SU-DHL-6 (cell line): Measurements from ENCODE around the gene KCNJ1.

Experiments
- H2AFZ ChIP-seq: fragments of 200-600 bp; sonication (generic); 2 replicates; pipeline ENCODE4 v1.6.1; 2014; ENCODE audit warnings: low read depth, mild to moderate bottlenecking, moderate library complexity, mixed read lengths, antibody characterized with exemption, low read length; ENCODE audit not compliant: severe bottlenecking
- H3F3A ChIP-seq: fragments of 200-600 bp; shearing (Covaris generic); 2 replicates; pipeline ENCODE4 v1.6.0; 2016; ENCODE audit warnings: antibody characterized with exemption, mild to moderate bottlenecking; ENCODE audit not compliant: insufficient read depth
- H3K27ac ChIP-seq: fragments of 200-600 bp; sonication (generic); 2 replicates; pipeline ENCODE4 v1.5.1; 2016; ENCODE audit warnings: low read depth, mild to moderate bottlenecking, low read length, moderate library complexity, mixed read lengths
- H3K27me3 ChIP-seq: fragments of 200-600 bp; sonication (generic), shearing (Covaris generic); 2 replicates; pipeline ENCODE4 v1.6.0; 2014; ENCODE audit warnings: mild to moderate bottlenecking, low read length
- H3K36me3 ChIP-seq: fragments of 200-600 bp; sonication (generic); 2 replicates; pipeline ENCODE4 v1.6.1; 2014; ENCODE audit warnings: mild to moderate bottlenecking, low read length, mixed read lengths
- H3K4me2 ChIP-seq: fragments of 300-600, 200-600 bp; shearing (Covaris generic), sonication (generic); 2 replicates; pipeline ENCODE4 v1.6.0; 2014; ENCODE audit warnings: low read length, low read depth, mild to moderate bottlenecking; ENCODE audit not compliant: poor library complexity, severe bottlenecking
- H3K4me3 ChIP-seq: fragments of 200-600 bp; sonication (generic); 2 replicates; pipeline ENCODE4 v1.5.1; 2014; ENCODE audit warnings: antibody characterized with exemption, low read length, mild to moderate bottlenecking, mixed read lengths; ENCODE audit not compliant: insufficient read depth, poor library complexity, severe bottlenecking
- H3K79me2 ChIP-seq: fragments of 200-600 bp; sonication (generic); 2 replicates; pipeline ENCODE4 v1.6.1; 2014; ENCODE audit warnings: mild to moderate bottlenecking, low read length, moderate library complexity; ENCODE audit not compliant: insufficient read depth
- H3K9ac ChIP-seq: fragments of 200-600 bp; sonication (generic); 2 replicates; pipeline ENCODE4 v1.7.0; 2014; ENCODE audit warnings: mild to moderate bottlenecking, low read length
- H3K9me2 ChIP-seq: fragments of 200-600 bp; sonication (generic); replicated peaks from 2 replicates; pipeline ENCODE4 v1.6.1; 2014; ENCODE audit warnings: low read length; ENCODE audit not compliant: insufficient read depth
- H3K9me3 ChIP-seq: fragments of 200-600 bp; sonication (generic); 2 replicates; pipeline ENCODE4 v1.6.1; 2014; ENCODE audit warnings: low read length, mixed read lengths; ENCODE audit not compliant: insufficient read depth
- H4K20me1 ChIP-seq: fragments of 200-600 bp; sonication (generic); 2 replicates; pipeline ENCODE4 v1.6.1; 2014; ENCODE audit warnings: low read depth, mild to moderate bottlenecking, antibody characterized with exemption, low read length, moderate library complexity, mixed read lengths
- CTCF ChIP-seq: fragments of 200-600 bp; sonication (generic); IDR thresholded peaks from one replicate; pipeline ENCODE4 v1.5.1; 2017; ENCODE audit warnings: antibody characterized with exemption, mild to moderate bottlenecking, low read length, moderate library complexity; ENCODE audit not compliant: insufficient read depth, poor library complexity, severe bottlenecking
- EZH2phosphoT487 ChIP-seq: fragments of 200-600 bp; sonication (generic), shearing (Covaris generic); conservative IDR thresholded peaks from 2 replicates; pipeline ENCODE4 v1.6.1; 2018; ENCODE audit warnings: mild to moderate bottlenecking, antibody characterized with exemption, low read length, moderate library complexity, mixed read lengths

The KCNJ1 gene

DNA sequence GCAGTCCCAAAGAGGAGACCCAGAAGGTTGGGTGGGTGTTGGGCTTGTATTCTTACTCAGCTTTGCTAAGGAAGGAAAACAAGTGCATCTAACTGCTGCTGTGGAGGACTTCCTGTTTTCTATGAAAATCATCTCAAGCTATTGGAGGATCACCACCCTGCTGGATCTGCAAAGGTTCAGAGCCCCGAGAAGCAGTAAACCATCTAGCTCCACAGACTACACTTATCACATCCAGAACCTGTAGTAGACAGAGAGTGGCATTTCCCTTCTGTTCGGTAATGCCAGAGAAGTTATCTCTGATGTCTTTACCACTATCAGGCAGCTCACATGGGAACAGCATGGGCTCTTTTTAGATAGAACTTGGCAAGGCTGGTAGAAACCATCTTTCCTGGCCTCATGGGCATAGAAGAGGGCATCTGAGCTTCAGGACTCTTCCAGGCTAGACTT, 21.7 kb downstream of the KCNJ1 start:
- no peaks in the 10 kb centered on the region for H3K27me3 ChIP-seq
- no peak overlapping the region for H3K9ac ChIP-seq
- no peaks in the 10 kb centered on the region for H3K79me2 ChIP-seq
- peak overlapping the region; percentile 100 for H3K27ac ChIP-seq
- H3K4me2 ChIP-seq, result peak overlapping the region; percentile 88
- H3K4me3 ChIP-seq, result no peak overlapping the region
- no peaks in the 10 kb centered on the region for H4K20me1 ChIP-seq
- H3F3A ChIP-seq, result peaks cover 30% of the 10 kb centered on the region
- H3K36me3 ChIP-seq, result no peaks in the 10 kb centered on the region
- H3K9me2 ChIP-seq, result no peaks in the 10 kb centered on the region
- TF ChIP-seq CTCF (no peak), EZH2phosphoT487 (no peak)
- H2AFZ ChIP-seq, result no peak overlapping the region
- no peaks in the 10 kb centered on the region for H3K9me3 ChIP-seq

DNA sequence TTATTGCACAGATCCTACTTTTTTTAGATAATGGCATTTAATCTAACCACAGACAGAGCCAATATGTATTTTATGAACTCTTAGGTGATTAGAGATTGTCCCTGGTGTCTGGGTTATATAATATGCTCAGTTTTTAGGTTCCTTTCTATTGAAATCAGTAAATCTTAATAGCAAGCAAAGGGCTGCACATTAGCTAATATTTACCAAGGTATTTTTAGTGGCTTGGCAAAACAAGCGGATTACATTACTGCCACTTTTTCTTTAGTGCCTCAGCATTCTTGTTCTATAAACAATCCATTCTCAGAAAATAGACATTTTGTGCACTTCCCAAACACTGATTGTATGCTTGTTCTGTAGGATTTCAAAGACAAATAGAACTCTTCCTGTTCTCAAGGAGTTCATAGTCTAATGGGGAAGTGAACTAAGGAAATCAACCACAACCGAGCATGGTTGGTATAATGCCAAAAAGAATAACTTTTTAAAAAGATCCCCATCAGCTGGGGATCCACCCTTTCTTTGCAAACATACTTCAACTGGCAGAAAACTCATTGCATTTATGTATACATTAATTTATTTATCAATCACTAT, 23.8 kb downstream of the KCNJ1 start:
- Histone ChIP-seq H3K79me2 (no peaks in the 10 kb centered on the region), H4K20me1 (no peaks in the 10 kb centered on the region), H3K9me3 (no peaks in the 10 kb centered on the region), H3K9me2 (no peaks in the 10 kb centered on the region), H3K27me3 (no peaks in the 10 kb centered on the region), H3K4me3 (no peak overlapping the region), H3K9ac (peak overlapping the region; percentile 48), H3K4me2 (peak overlapping the region; percentile 88), H3K36me3 (no peaks in the 10 kb centered on the region), H3F3A (peaks cover 35% of the 10 kb centered on the region), H3K27ac (peak overlapping the region; percentile 100), H2AFZ (no peak overlapping the region)
- TF ChIP-seq EZH2phosphoT487 (no peak), CTCF (no peak)

DNA sequence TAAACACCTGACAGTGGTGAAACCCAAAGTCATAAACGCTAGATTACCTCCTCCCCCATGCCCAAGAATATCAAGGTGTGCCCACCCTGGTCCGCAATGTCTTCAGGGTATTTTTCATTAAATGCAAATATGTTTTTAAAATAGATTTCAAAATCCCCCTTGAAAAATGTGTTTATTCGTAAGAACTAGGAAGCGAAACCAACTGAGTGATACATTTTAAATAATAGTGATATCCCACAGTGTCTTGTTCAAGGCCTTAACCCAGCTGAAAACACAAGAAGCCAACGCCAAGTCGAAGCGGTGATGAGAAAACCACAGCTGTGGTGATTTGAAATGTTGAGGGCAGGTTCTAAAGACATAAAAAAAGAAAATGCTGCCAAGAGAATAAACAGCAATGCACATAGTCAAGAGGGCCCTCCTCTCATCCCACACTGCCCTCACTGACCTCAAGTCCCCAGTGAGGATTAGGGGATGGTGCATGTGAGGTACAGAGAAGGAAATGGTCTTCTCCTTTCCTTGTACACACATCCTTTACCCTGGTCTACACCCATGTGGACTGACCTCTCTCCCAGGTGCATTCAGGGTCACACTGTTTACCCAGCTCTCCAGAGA, 25.5 kb downstream of the KCNJ1 start:
- Histone ChIP-seq H3K27ac (peak overlapping the region; percentile 100), H4K20me1 (no peaks in the 10 kb centered on the region), H3K27me3 (no peaks in the 10 kb centered on the region), H3K9ac (peak overlapping the region; percentile 48), H2AFZ (no peak overlapping the region), H3F3A (peaks cover 35% of the 10 kb centered on the region), H3K9me2 (no peaks in the 10 kb centered on the region), H3K36me3 (no peaks in the 10 kb centered on the region), H3K4me2 (peak overlapping the region; percentile 88), H3K9me3 (no peaks in the 10 kb centered on the region), H3K79me2 (no peaks in the 10 kb centered on the region), H3K4me3 (no peak overlapping the region)
- TF ChIP-seq EZH2phosphoT487 (no peak), CTCF (no peak)
